Measurements from ENCODE around the gene SCN2A. TPM values are rescaled to one million over a fixed set of nuclear protein-coding genes. Genes with fewer than 3 reads are reported as not detected.

SCN2A gene
- total and polyA plus RNA-seq, 9 of the 15 experiments (the other 6 are each of a cell fraction or from before 2014, with no cell fraction given): 0.08 to 0.69 (median 0.31) TPM; not detected in 1

- no peak for TF ChIP-seq CHD7 (IDR thresholded peaks at IDR 0.05; ENCODE audit: low read depth, low read length)
- no peak for TF ChIP-seq CREB1 (IDR thresholded peaks at IDR 0.05)
- no peak for TF ChIP-seq CREB1 (CRISPR knock-in tag; IDR thresholded peaks at IDR 0.05)
- TF ChIP-seq ZC3H8 (IDR thresholded peaks at IDR 0.05): no peak
Observed at GRCh38 chr2:165431014-165431413, 191.8 kb downstream of the SCN2A start (continued).
